Astrocyte (in vitro differentiated cells and primary cell): ENCODE results near the gene GDPD5. TPM values are rescaled to one million over a fixed set of nuclear protein-coding genes. Genes with fewer than 3 reads are reported as not detected.

Experiments used
- DNase-seq: peaks from one replicate; pipeline ENCODE4 v3.0.0-alpha.2; 2010; ENCODE audit warnings: low read depth
- FAIRE-seq: peaks from 2 replicates; lab custom pipeline; 2011; peaks lifted over from hg19 to GRCh38; lab: Jason Lieb, UNC
- H2AFZ ChIP-seq: 2 replicates; pipeline ENCODE4 v1.6.0; 2012; ENCODE audit warnings: low read depth, low read length, inconsistent platforms
- H3K27ac ChIP-seq: 2 replicates; pipeline ENCODE4 v1.5.1; 2011; ENCODE audit warnings: low read depth, low read length, inconsistent platforms
- H3K27me3 ChIP-seq: 2 replicates; pipeline ENCODE4 v1.6.0; 2011; ENCODE audit warnings: low read length, inconsistent platforms; ENCODE audit not compliant: insufficient read depth
- H3K36me3 ChIP-seq: 2 replicates; pipeline ENCODE4 v1.5.1; 2011; ENCODE audit warnings: low read length, inconsistent platforms; ENCODE audit not compliant: insufficient read depth
- H3K4me1 ChIP-seq: 2 replicates; pipeline ENCODE4 v1.5.1; 2011; ENCODE audit warnings: low read length, inconsistent platforms; ENCODE audit not compliant: insufficient read depth
- H3K4me2 ChIP-seq: 2 replicates; pipeline ENCODE4 v1.6.0; 2012; ENCODE audit warnings: low read length, inconsistent platforms
- H3K4me3 ChIP-seq: 2 replicates; pipeline ENCODE4 v1.5.1; 2011; ENCODE audit warnings: low read depth, mild to moderate bottlenecking, low read length, inconsistent platforms; ENCODE audit not compliant: insufficient read depth
- H3K79me2 ChIP-seq: 2 replicates; pipeline ENCODE4 v1.6.0; 2012; ENCODE audit warnings: mild to moderate bottlenecking, low read length, inconsistent platforms; ENCODE audit not compliant: insufficient read depth
- H3K9ac ChIP-seq: 2 replicates; pipeline ENCODE4 v1.6.0; 2012; ENCODE audit warnings: mild to moderate bottlenecking, low read length, inconsistent platforms
- H3K9me3 ChIP-seq: 2 replicates; pipeline ENCODE4 v1.5.1; 2012; ENCODE audit warnings: low read depth, mild to moderate bottlenecking, low read length, inconsistent platforms; ENCODE audit not compliant: insufficient read depth
- H4K20me1 ChIP-seq: 2 replicates; pipeline ENCODE4 v1.6.0; 2012; ENCODE audit warnings: low read length, inconsistent platforms; ENCODE audit not compliant: insufficient read depth
- H3K27ac Mint-ChIP-seq: one replicate; pipeline ENCODE4 v1.8.0; 2021; ENCODE audit warnings: mild to moderate bottlenecking, mixed read lengths; ENCODE audit not compliant: unreplicated experiment
- H3K27me3 Mint-ChIP-seq: one replicate; pipeline ENCODE4 v1.8.0; 2021; ENCODE audit warnings: low read depth, mixed read lengths; ENCODE audit not compliant: unreplicated experiment
- H3K36me3 Mint-ChIP-seq: one replicate; pipeline ENCODE4 v1.8.0; 2021; ENCODE audit warnings: low read depth, mixed read lengths; ENCODE audit not compliant: unreplicated experiment
- H3K4me1 Mint-ChIP-seq: one replicate; pipeline ENCODE4 v1.8.0; 2021; ENCODE audit warnings: low read depth, mixed read lengths; ENCODE audit not compliant: unreplicated experiment
- H3K4me3 Mint-ChIP-seq: one replicate; pipeline ENCODE4 v1.8.0; 2021; ENCODE audit warnings: mild to moderate bottlenecking, moderate library complexity, mixed read lengths; ENCODE audit not compliant: unreplicated experiment
- H3K9me3 Mint-ChIP-seq: one replicate; pipeline ENCODE4 v1.8.0; 2021; ENCODE audit warnings: mild to moderate bottlenecking, mixed read lengths; ENCODE audit not compliant: unreplicated experiment
- CTCF ChIP-seq: IDR thresholded peaks from 2 replicates; pipeline ENCODE4 v1.5.1; 2011; ENCODE audit warnings: low read depth, mild to moderate bottlenecking, inconsistent platforms, low read length, moderate library complexity; ENCODE audit not compliant: insufficient read depth
- EZH2 ChIP-seq: IDR thresholded peaks from 2 replicates; pipeline ENCODE4 v1.6.1; 2012; ENCODE audit warnings: mild to moderate bottlenecking, low read length, inconsistent platforms; ENCODE audit not compliant: insufficient read depth
- total RNA-seq: library from RNA; stranded (reverse); gene quantifications from 2 replicates; pipeline ENCODE4 v1.2.1, GENCODE V29; 2021

GDPD5 gene
- total RNA-seq, 1 donor from 2014 or later = 9.4 TPM

- H3K4me3 Mint-ChIP-seq = no peak overlapping the region
- Histone ChIP-seq H4K20me1 (no peaks in the 10 kb centered on the region), H3K4me2 (no peak overlapping the region), H3K9me3 (no peaks in the 10 kb centered on the region), H3K36me3 (no peaks in the 10 kb centered on the region), H3K9ac (no peak overlapping the region), H3K27me3 (no peaks in the 10 kb centered on the region), H3K79me2 (no peaks in the 10 kb centered on the region), H3K4me3 (no peak overlapping the region), H3K4me1 (peaks cover 10% of the 10 kb centered on the region), H3K27ac (no peak overlapping the region), H2AFZ (no peak overlapping the region)
- H3K4me1 Mint-ChIP-seq = peaks cover 6% of the 10 kb centered on the region
- peaks cover 1% of the 10 kb centered on the region for H3K9me3 Mint-ChIP-seq
- no peak for TF ChIP-seq CTCF
- no peak for TF ChIP-seq EZH2
- FAIRE-seq (no peak), DNase-seq (no peak)
- no peak overlapping the region for H3K27ac Mint-ChIP-seq
- H3K27me3 Mint-ChIP-seq = peaks cover 18% of the 10 kb centered on the region
- H3K36me3 Mint-ChIP-seq = no peaks in the 10 kb centered on the region
Measured at GRCh38 chr11:75479597-75480145, 46.1 kb downstream of the GDPD5 start.

- peaks cover 6% of the 10 kb centered on the region for H3K4me1 Mint-ChIP-seq
- FAIRE-seq (no peak), DNase-seq (no peak)
- TF ChIP-seq EZH2 (no peak), CTCF (no peak)
- Histone ChIP-seq H3K4me3 (no peak overlapping the region), H3K36me3 (no peaks in the 10 kb centered on the region), H4K20me1 (no peaks in the 10 kb centered on the region), H3K27me3 (no peaks in the 10 kb centered on the region), H3K4me2 (no peak overlapping the region), H2AFZ (no peak overlapping the region), H3K9ac (no peak overlapping the region), H3K79me2 (no peaks in the 10 kb centered on the region), H3K27ac (no peak overlapping the region), H3K4me1 (peaks cover 10% of the 10 kb centered on the region), H3K9me3 (no peaks in the 10 kb centered on the region)
- H3K36me3 Mint-ChIP-seq = no peaks in the 10 kb centered on the region
- no peak overlapping the region for H3K4me3 Mint-ChIP-seq
- H3K9me3 Mint-ChIP-seq = peaks cover 1% of the 10 kb centered on the region
- no peak overlapping the region for H3K27ac Mint-ChIP-seq
- H3K27me3 Mint-ChIP-seq = peaks cover 18% of the 10 kb centered on the region
Measured at GRCh38 chr11:75478783-75479596, 46.8 kb downstream of the GDPD5 start.

- peaks cover 10% of the 10 kb centered on the region for H3K27me3 Mint-ChIP-seq
- DNase-seq (no peak), FAIRE-seq (no peak)
- Histone ChIP-seq H3K27ac (no peak overlapping the region), H3K36me3 (no peaks in the 10 kb centered on the region), H3K4me1 (peaks cover 10% of the 10 kb centered on the region), H4K20me1 (no peaks in the 10 kb centered on the region), H3K4me2 (no peak overlapping the region), H3K79me2 (no peaks in the 10 kb centered on the region), H3K27me3 (no peaks in the 10 kb centered on the region), H3K4me3 (no peak overlapping the region), H2AFZ (no peak overlapping the region), H3K9me3 (no peaks in the 10 kb centered on the region), H3K9ac (no peak overlapping the region)
- no peak overlapping the region for H3K4me3 Mint-ChIP-seq
- no peak overlapping the region for H3K27ac Mint-ChIP-seq
- peaks cover 1% of the 10 kb centered on the region for H3K9me3 Mint-ChIP-seq
- TF ChIP-seq CTCF (no peak), EZH2 (no peak)
- no peaks in the 10 kb centered on the region for H3K36me3 Mint-ChIP-seq
- peaks cover 9% of the 10 kb centered on the region for H3K4me1 Mint-ChIP-seq
Measured at GRCh38 chr11:75477614-75477935, 48.2 kb downstream of the GDPD5 start.
